Skin of body (tissue), 2 donors: ENCODE data around the gene AIM2. TPM values are rescaled to one million over a fixed set of nuclear protein-coding genes. Genes with fewer than 3 reads are reported as not detected.

Source experiments
- DNase-seq: peaks from one replicate; lab custom pipeline; 2025; lab: John Stamatoyannopoulos, UW
- total RNA-seq: library from RNA; depleted of rRNA; stranded (reverse); fragments of >200 nt; gene quantifications from one replicate; pipeline ENCODE4 v1.2.3, GENCODE V29; 2014

Gene AIM2
- total RNA-seq, 1 donor from 2014 or later: 0.39 TPM

- DNase-seq: no peak
Measured at GRCh38 chr1:159023723-159024122, 52.8 kb downstream of the AIM2 start.

GRCh38 chr1:159015440-159015909 is 61.1 kb downstream of the AIM2 start:
- peak; percentile 52 for DNase-seq

DNA sequence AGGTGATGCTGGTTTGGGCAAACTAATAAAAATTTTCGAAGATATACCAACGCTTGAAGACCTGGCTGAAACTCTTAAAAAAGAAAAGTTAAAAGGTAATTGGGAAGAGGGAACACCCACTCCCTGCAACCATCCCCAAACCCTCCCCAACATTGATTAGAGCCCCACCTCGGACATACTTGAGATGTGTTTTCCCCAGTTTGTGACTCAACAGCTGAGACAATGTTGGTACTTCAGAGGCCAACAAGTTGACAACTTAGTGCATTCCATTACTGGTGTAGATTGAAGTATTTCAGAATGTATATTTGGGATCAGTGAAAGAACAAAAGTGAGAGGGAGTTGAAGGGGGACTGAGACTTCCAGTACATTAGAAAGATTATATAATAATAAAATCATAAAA is 61.7 kb downstream of the AIM2 start:
- DNase-seq: no peak

- DNase-seq: no peak
Measured at GRCh38 chr1:159014003-159014571, 62.5 kb downstream of the AIM2 start.

DNA sequence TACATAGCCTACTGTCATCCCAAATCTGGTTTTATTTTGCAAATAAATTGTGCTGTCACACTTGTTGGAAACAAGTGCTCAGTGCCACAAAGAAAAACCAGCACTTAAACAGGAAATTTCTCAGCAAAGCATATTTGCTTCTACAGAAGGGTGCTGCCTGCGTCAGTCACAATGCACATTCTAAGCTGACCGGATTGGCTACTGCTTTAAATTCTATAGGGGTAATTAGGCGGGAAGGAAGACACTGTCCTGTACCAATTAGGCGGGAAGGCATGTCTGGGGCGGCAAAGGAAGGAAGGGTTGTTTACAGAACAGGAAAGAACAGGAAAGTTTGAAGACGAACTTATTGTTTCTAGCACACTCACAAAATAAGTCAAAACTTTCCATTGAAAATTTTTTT is 64.1 kb downstream of the AIM2 start:
- DNase-seq: peak; percentile 52

Other genes with a start within 250 kb of the AIM2 start
- 26.3 TPM for gene MNDA, start 245.4 kb downstream of the AIM2 start, total RNA-seq
- 0.20 TPM for gene PYHIN1, start 145.2 kb downstream of the AIM2 start, total RNA-seq
- 56.7 TPM for gene IFI16, start 66.9 kb downstream of the AIM2 start, total RNA-seq
- 1.2 TPM for gene CADM3, start 94.8 kb upstream of the AIM2 start, total RNA-seq
- 8.5 TPM for gene ACKR1, start 128.1 kb upstream of the AIM2 start, total RNA-seq
- 6.0 TPM for gene FCER1A, start 225.6 kb upstream of the AIM2 start, total RNA-seq